BE2C (cell line): Measurements from ENCODE around the gene OSBPL6.

Experiments
- DNase-seq: peaks from one replicate; pipeline ENCODE4 v3.0.0-alpha.2; 2020
- H3K27me3 ChIP-seq: fragments of 250-450 bp; sonication (Bioruptor Pico); 2 replicates; pipeline ENCODE4 v1.5.1; 2020; ENCODE audit warnings: mild to moderate bottlenecking
- H3K36me3 ChIP-seq: fragments of 250-450 bp; sonication (Bioruptor Pico); 2 replicates; pipeline ENCODE4 v1.5.1; 2020; ENCODE audit warnings: mild to moderate bottlenecking
- H3K4me1 ChIP-seq: fragments of 250-450 bp; sonication (Bioruptor Pico); 2 replicates; pipeline ENCODE4 v1.5.1; 2020
- H3K4me3 ChIP-seq: 2 replicates; pipeline ENCODE4 v1.5.1; 2011; ENCODE audit warnings: low read depth, low read length
- H3K9me3 ChIP-seq: fragments of 250-450 bp; sonication (Bioruptor Pico); 2 replicates; pipeline ENCODE4 v1.5.1; 2020
- TF ChIP-seq, protein P1 (sequence below): IDR thresholded peaks from 2 replicates; pipeline ENCODE4 v1.5.1; 2012; ENCODE audit warnings: mild to moderate bottlenecking, low read depth, low read length

OSBPL6 gene

DNA sequence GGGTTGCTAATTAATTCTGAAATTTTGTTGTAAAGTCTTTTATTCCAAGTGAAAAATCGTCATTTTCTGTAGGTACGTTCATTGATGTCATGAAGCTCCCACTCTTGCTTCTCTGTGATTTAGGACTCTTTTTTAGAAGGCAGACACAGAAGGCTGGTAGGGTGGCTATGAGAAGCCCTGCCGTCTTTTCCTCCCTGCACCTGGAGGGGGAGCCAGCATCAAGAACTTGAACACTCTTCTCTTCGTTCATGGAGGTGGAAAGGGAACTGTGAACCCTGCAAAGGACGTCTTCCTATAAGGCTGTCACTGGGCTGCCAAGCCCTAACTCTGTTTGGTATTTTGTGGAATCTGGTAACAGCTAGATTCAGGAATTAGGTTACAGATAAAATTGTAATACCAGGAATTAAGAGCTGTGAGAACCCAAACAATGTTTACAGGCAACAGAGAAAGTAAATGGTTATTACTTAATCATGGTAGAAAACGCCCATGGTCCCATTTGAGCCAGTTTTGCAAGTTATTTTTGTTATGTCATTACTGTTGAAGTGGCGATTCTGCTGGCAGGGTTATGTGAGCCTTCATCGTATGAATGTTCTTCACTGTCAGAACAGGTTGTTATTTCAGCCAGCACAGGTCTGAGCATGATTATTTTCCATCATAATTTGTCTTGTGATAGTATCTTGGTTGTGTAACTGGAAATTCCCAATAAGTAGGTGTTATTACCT lies 112.2 kb downstream of the OSBPL6 start:
- DNase-seq = peak; percentile 50
- Histone ChIP-seq H3K4me3 (no peak overlapping the region), H3K4me1 (no peaks in the 10 kb centered on the region), H3K9me3 (no peaks in the 10 kb centered on the region), H3K27me3 (no peaks in the 10 kb centered on the region), H3K36me3 (no peaks in the 10 kb centered on the region)
- TF ChIP-seq, protein P1, sequence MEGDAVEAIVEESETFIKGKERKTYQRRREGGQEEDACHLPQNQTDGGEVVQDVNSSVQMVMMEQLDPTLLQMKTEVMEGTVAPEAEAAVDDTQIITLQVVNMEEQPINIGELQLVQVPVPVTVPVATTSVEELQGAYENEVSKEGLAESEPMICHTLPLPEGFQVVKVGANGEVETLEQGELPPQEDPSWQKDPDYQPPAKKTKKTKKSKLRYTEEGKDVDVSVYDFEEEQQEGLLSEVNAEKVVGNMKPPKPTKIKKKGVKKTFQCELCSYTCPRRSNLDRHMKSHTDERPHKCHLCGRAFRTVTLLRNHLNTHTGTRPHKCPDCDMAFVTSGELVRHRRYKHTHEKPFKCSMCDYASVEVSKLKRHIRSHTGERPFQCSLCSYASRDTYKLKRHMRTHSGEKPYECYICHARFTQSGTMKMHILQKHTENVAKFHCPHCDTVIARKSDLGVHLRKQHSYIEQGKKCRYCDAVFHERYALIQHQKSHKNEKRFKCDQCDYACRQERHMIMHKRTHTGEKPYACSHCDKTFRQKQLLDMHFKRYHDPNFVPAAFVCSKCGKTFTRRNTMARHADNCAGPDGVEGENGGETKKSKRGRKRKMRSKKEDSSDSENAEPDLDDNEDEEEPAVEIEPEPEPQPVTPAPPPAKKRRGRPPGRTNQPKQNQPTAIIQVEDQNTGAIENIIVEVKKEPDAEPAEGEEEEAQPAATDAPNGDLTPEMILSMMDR = peak; percentile 64

DNA sequence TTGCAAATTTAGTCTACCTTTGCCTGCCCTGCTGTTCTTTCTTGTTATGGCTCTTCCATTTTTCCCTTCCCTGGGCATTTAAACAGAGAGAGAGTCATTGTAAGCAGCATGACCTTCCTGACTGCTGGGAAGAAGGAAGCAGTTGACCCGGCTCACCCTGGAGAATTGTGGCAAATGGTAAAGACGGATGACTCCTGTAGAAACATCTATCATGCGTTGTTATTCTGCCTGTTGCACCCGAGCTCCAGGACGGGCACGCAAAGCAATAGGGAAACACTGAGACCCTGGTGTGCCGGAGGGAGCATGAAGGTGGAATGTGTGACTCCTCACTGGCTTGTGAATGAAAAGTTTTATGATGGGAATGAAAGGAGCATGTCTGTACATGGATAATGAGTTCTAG lies 113.3 kb downstream of the OSBPL6 start:
- Histone ChIP-seq H3K27me3 (no peaks in the 10 kb centered on the region), H3K9me3 (no peaks in the 10 kb centered on the region), H3K4me1 (no peaks in the 10 kb centered on the region), H3K4me3 (no peak overlapping the region), H3K36me3 (no peaks in the 10 kb centered on the region)
- TF ChIP-seq, protein P1 = no peak
- DNase-seq = no peak

DNA sequence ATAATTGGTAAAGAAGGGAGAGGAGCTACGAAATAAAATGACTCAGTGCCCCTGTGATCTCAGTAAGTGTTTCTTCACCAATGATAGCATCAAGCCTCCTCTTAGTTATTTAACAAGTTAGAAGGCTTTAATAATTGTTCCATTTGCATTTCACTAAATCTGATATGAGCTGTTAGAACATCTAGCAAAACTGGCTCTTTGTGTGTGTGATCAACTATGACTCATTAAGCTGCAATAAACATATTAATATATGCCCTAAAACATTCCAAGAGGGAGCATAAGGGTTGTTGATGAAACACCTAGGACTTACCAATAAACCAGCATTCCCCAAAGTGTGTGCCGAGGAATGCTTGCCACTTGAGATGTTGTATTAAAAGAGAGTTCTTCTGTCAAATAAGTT lies 115.2 kb downstream of the OSBPL6 start:
- no peaks in the 10 kb centered on the region for H3K27me3 ChIP-seq
- no peak overlapping the region for H3K4me3 ChIP-seq
- H3K9me3 ChIP-seq = no peaks in the 10 kb centered on the region
- no peak for DNase-seq
- H3K4me1 ChIP-seq = no peaks in the 10 kb centered on the region
- TF ChIP-seq, protein P1 = no peak
- no peaks in the 10 kb centered on the region for H3K36me3 ChIP-seq

DNA sequence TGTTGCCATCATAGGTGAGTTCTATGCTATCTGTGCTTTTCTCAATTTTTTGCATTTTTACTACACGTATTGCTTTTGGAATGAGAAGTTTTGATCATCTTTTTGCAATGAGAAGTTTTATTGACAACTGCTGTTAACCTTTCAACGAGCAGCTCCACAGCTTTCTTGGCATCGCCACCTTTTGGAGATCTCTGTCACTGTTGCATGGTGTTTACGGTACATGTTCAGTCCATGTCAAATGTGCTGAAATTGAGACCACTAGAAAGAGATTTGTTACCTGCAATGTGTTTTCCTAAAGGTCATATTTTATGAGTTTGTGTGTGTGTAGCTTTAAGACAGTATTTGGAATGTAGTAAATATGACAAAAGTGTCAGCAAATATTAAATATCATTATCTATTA lies 120.8 kb downstream of the OSBPL6 start:
- Histone ChIP-seq H3K4me3 (no peak overlapping the region), H3K27me3 (no peaks in the 10 kb centered on the region), H3K4me1 (0 out of 2 replicates have a peak, but pooled peaks cover 2% of the 10 kb centered on the region), H3K36me3 (no peaks in the 10 kb centered on the region), H3K9me3 (no peaks in the 10 kb centered on the region)
- TF ChIP-seq, protein P1 = no peak
- DNase-seq = no peak

DNA sequence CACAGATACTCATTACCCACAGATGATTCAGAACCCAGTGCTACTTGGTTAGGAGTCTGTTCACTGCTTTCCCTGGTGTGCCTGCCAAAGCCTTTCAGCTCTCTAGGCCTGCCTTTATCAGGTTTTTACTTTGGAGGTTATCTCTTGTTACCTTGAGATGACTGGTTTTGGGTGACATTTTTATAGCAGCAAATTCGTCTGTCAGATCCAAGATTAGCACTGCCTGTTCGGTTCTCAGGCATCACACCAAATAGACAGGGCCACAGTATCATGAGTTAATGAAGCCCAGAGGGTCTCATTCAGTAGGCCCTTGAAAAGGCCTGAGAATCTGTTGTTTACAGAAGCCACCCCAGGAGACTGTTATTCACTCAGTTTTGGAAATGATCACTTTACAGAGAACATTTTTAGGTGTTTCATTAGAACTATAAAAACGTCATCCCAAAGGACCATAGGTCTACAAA lies 121.2 kb downstream of the OSBPL6 start:
- H3K4me1 ChIP-seq = 0 out of 2 replicates have a peak, but pooled peaks cover 2% of the 10 kb centered on the region
- TF ChIP-seq, protein P1 = no peak
- no peaks in the 10 kb centered on the region for H3K9me3 ChIP-seq
- H3K27me3 ChIP-seq = no peaks in the 10 kb centered on the region
- H3K36me3 ChIP-seq = no peaks in the 10 kb centered on the region
- no peak overlapping the region for H3K4me3 ChIP-seq
- DNase-seq = peak; percentile 10

DNA sequence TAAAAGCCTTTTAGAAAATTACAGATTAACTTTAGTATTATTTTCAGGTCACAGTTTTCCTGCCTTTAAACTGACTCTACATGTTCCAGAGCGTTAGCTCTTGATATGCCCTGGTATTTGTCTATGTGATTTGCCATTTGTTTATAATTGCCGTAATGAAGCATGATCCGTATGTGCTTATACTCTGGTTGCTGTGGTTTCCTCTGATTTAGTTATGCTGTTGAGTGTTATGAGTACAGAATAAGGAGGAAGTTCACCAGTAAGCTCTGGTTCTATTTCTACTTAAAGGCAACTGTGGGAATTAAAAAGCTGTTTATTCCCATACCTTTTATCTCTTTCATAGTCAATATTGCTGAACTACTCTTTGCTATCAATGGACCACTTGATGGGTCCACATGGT lies 123.5 kb downstream of the OSBPL6 start:
- Histone ChIP-seq H3K36me3 (no peaks in the 10 kb centered on the region), H3K4me1 (0 out of 2 replicates have a peak, but pooled peaks cover 2% of the 10 kb centered on the region), H3K4me3 (no peak overlapping the region), H3K27me3 (no peaks in the 10 kb centered on the region), H3K9me3 (no peaks in the 10 kb centered on the region)
- no peak for DNase-seq
- TF ChIP-seq, protein P1 = no peak
